Measurements from ENCODE around the gene RPS6KA2.

Gene RPS6KA2

DNA sequence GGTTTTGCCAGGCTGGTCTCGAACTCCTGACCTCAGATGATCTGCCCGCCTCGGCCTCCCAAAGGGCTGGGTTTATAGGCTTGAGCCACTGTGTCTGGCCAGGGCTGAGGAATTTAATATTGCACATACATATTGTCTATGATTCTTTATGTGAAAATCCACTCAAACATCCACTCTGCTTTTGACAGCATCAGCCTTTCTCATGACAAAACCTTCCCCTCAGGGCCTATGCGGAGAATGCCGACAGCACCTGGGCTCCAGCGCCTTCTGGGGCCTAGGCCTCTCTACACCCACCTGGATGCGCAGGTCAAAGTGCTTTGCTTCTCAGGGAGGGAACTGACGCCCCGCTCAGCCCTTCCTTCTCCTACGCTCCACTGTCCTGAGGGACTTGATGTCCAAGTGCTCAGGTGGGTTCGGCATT, 46.0 kb downstream of the RPS6KA2 start:
- H3K4me3 ChIP-seq (ENCODE audit: low read length) = no peak overlapping the region
- TF ChIP-seq, protein P1, sequence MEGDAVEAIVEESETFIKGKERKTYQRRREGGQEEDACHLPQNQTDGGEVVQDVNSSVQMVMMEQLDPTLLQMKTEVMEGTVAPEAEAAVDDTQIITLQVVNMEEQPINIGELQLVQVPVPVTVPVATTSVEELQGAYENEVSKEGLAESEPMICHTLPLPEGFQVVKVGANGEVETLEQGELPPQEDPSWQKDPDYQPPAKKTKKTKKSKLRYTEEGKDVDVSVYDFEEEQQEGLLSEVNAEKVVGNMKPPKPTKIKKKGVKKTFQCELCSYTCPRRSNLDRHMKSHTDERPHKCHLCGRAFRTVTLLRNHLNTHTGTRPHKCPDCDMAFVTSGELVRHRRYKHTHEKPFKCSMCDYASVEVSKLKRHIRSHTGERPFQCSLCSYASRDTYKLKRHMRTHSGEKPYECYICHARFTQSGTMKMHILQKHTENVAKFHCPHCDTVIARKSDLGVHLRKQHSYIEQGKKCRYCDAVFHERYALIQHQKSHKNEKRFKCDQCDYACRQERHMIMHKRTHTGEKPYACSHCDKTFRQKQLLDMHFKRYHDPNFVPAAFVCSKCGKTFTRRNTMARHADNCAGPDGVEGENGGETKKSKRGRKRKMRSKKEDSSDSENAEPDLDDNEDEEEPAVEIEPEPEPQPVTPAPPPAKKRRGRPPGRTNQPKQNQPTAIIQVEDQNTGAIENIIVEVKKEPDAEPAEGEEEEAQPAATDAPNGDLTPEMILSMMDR (conservative IDR thresholded peaks at IDR 0.05; ENCODE audit: low read depth, low read length) = no peak
- no peak for DNase-seq (ENCODE audit: low read depth)

DNA sequence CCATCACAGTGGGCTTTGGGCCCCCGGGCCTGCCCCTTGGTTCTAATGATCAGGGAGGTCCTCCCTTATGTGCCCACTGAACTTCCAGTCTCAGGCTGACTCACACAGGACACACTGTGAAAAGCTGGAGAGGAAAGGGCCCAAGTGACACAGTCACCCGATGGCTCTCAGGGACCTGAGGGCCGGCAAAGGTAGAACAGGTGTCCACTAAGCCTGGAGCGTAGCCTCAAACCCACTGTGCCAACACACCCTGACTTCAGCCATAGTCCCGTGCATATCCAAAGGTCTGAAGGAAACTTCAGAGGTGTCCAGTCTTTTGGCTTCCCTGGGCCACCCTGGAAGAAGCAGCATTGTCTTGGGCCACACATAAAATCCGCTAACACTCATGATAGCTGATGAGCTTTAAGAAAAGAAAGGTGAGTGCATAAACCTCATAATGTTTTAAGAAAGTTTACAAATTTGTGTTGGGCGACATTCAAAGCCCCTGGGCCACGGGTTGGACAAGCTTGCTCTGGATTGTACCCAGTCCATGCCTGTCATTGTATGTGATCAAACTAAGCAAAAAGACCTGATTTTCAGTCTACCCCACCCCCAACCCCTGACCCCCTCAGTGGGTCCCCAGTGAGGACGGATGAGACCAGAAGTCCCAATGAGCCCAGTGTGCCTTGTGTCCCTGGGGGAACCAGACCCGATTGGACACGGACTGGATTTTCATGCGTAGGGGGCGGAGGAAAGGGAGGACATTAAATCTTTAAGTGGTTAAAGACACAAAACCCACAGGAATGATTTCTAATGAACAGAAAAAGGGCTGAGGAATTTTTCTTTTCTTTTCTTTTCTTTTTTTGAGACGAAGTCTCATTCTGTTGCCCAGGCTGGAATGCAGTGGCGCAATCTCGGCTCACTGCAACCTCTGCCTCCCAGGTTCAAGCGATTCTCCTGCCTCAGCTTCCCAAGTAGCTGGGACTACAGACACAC, 46.7 kb downstream of the RPS6KA2 start:
- no peak for DNase-seq (ENCODE audit: low read depth)
- TF ChIP-seq, protein P1 (conservative IDR thresholded peaks at IDR 0.05; ENCODE audit: low read depth, low read length) = no peak
- H3K4me3 ChIP-seq (ENCODE audit: low read length) = no peak overlapping the region

DNA sequence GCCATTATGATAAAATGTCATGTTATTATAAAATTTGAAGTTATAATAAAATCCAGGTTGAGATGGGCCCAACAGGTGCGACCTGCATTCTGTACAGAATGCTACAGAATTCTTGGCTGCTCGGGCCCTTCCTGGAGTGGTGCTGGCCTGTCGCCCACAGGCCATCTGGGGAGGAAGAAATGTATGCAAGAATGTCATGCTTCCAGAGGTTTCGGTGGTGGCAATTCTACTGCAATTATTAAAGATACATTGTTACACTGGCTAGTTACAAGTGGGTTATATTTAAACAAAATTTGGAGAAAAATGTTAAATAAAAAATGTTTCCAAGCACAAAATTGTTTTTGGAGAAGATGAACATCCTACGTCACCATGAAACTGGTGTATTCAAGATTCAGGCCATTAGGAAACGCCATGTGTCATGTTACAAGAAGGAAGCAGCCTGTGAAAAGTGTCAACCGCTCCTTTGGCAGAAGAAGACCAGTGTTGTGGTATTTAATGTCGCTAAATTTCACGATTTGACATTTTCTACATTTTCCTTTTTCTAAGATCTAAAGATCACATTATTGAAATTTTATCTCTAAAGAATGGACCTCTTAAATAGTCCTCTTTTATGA, 47.7 kb downstream of the RPS6KA2 start:
- H3K4me3 ChIP-seq (ENCODE audit: low read length) = no peak overlapping the region
- DNase-seq (ENCODE audit: low read depth) = no peak
- TF ChIP-seq, protein P1 (conservative IDR thresholded peaks at IDR 0.05; ENCODE audit: low read depth, low read length) = no peak

DNA sequence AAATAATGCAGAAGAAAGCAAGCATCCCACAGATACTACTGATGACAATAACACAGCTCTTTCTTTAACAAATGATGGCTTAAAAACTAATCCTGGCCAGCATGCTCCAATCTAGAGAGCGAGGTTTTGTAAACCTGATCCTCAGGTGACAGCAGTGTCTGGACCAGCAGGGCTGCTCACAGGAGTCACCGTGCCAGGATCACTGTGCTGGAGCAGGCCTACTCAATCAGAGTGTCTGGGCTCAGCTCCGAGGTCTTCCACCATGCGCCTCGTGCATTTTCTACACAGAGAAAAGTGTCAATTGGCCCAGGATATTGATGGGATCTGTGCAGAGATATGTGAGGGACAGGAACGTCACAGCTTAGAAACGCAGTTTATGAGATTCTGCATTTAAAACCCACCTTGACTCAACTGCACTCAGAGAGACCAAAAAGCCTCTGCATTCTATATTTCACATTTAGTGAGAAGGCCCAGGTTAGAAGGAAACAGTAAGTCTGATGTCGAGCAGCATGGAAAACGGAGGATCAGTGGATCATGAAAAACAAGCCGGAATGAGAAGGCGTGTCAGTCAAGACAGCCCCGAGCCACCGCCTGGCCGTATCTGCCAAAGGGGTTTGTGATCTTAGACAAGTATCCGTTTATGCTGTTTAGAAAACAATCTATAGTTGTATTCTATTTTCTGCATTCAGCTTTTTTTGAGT, 48.4 kb downstream of the RPS6KA2 start:
- H3K4me3 ChIP-seq (ENCODE audit: low read length) = no peak overlapping the region
- DNase-seq (ENCODE audit: low read depth) = no peak
- TF ChIP-seq, protein P1 (conservative IDR thresholded peaks at IDR 0.05; ENCODE audit: low read depth, low read length) = no peak

DNA sequence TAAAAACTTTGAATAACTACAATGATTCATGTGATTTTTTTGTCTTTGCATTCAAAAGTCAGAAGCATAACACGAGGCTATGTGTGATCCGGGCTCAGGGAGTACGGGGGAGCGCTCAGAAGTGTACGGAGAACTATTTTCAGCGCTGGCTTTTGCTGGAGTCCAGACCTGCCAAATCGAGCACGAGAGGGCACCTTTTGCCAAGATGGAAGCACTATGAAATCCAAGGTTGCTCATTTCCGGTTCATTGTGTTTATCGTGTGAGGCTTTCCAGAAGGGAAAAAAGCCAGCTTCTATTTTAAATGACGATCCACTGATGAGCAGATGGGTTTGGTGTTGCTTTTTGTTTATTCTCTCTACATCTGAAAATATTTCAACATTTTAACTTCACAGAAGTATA, 51.8 kb downstream of the RPS6KA2 start:
- no peak for DNase-seq (ENCODE audit: low read depth)
- TF ChIP-seq, protein P1 (conservative IDR thresholded peaks at IDR 0.05; ENCODE audit: low read depth, low read length) = no peak

DNA sequence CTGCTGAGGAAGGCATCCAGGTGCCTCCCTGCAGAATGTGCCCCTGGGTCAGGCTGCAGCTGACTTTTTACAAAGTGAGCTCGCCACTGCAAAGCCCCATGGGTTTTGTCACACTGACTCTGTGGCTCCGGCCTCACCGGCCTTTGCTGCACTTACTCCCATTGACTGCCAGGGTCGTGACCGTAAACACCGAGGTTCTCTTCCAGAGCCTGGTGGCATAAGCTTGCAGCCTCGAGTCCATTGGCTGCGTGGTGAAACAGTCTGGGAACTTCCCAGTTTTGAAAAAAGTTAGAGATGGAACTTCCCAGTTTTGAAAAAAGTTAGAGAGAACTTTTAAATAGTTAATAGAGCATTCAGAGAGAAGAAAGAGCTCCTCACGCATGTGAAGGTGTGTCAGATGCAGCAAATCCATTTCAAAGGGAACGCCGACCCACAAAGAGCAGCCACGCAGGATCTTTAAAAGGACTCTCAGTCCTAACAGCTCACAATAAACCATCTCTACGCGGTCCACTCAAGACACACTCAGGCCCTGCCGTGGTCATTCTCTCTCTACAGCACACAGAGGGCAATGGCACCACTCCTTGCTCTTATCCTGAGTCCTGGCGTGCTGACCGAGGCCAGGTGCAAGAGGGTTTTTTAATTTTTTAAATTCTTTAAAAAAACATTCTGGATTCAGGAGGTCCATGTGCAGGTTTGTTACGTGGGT, 53.4 kb downstream of the RPS6KA2 start:
- H3K4me3 ChIP-seq (ENCODE audit: low read length) = no peak overlapping the region
- no peak for DNase-seq (ENCODE audit: low read depth)
- TF ChIP-seq, protein P1 (conservative IDR thresholded peaks at IDR 0.05; ENCODE audit: low read depth, low read length) = no peak

More for the DNA sequence above, 51.8 kb downstream of the RPS6KA2 start:
- H3K4me3 ChIP-seq (ENCODE audit: low read length) = no peak overlapping the region

All from retinal pigment epithelial cell (primary cell).